Memory B cell (primary cell): ENCODE results near the gene PLPP4.

Experiments used
- ATAC-seq: fragments of 150-1000 bp; cut with Tn5 transposase; 2 replicates; pipeline ENCODE4 v1.10.0; 2021; ENCODE audit warnings: low read depth, mild to moderate bottlenecking, moderate library complexity
- DNase-seq, 2 donors: peaks; one replicate each; pipeline ENCODE4 v3.0.0; 2022; ENCODE audit warnings: low spot score in 2 of 2
- H3K27ac Mint-ChIP-seq: one replicate; pipeline ENCODE4 v1.8.0; 2022; ENCODE audit warnings: mild to moderate bottlenecking, moderate library complexity, mixed read lengths
- H3K27me3 Mint-ChIP-seq: one replicate; pipeline ENCODE4 v1.8.0; 2022; ENCODE audit warnings: mixed read lengths
- H3K36me3 Mint-ChIP-seq: one replicate; pipeline ENCODE4 v1.8.0; 2022; ENCODE audit warnings: mild to moderate bottlenecking, mixed read lengths
- H3K4me1 Mint-ChIP-seq: one replicate; pipeline ENCODE4 v1.8.0; 2022; ENCODE audit warnings: mixed read lengths
- H3K4me3 Mint-ChIP-seq: one replicate; pipeline ENCODE4 v1.8.0; 2022; ENCODE audit warnings: mild to moderate bottlenecking, moderate library complexity, mixed read lengths
- H3K9me3 Mint-ChIP-seq: one replicate; pipeline ENCODE4 v1.8.0; 2022; ENCODE audit warnings: mixed read lengths

PLPP4 gene

GRCh38 chr10:120433141-120433540, 23.9 kb upstream of the PLPP4 start:
- no peak overlapping the region for H3K27ac Mint-ChIP-seq
- H3K4me3 Mint-ChIP-seq: no peak overlapping the region
- no peaks in the 10 kb centered on the region for H3K36me3 Mint-ChIP-seq
- H3K27me3 Mint-ChIP-seq: peaks cover 10% of the 10 kb centered on the region
- no peaks in the 10 kb centered on the region for H3K9me3 Mint-ChIP-seq
- no peaks in the 10 kb centered on the region for H3K4me1 Mint-ChIP-seq
- ATAC-seq (no peak), DNase-seq (no peak)

- Mint-ChIP-seq H3K27me3 (peaks cover 5% of the 10 kb centered on the region), H3K27ac (no peak overlapping the region), H3K4me3 (no peak overlapping the region), H3K36me3 (no peaks in the 10 kb centered on the region), H3K4me1 (no peaks in the 10 kb centered on the region), H3K9me3 (no peaks in the 10 kb centered on the region)
- DNase-seq: no peak
- no peak for ATAC-seq
These were observed 20.5 kb upstream of the PLPP4 start for GRCh38 chr10:120436439-120437112.

GRCh38 chr10:120437541-120437940, 19.5 kb upstream of the PLPP4 start:
- H3K36me3 Mint-ChIP-seq: no peaks in the 10 kb centered on the region
- no peak overlapping the region for H3K27ac Mint-ChIP-seq
- H3K4me1 Mint-ChIP-seq: no peaks in the 10 kb centered on the region
- H3K9me3 Mint-ChIP-seq: no peaks in the 10 kb centered on the region
- H3K27me3 Mint-ChIP-seq: peaks cover 2% of the 10 kb centered on the region
- ATAC-seq (no peak), DNase-seq (no peak)
- H3K4me3 Mint-ChIP-seq: no peak overlapping the region

- ATAC-seq (no peak), DNase-seq (no peak)
- no peak overlapping the region for H3K27ac Mint-ChIP-seq
- H3K4me1 Mint-ChIP-seq: peaks cover 2% of the 10 kb centered on the region
- no peaks in the 10 kb centered on the region for H3K36me3 Mint-ChIP-seq
- no peak overlapping the region for H3K4me3 Mint-ChIP-seq
- H3K9me3 Mint-ChIP-seq: peaks cover 3% of the 10 kb centered on the region
- H3K27me3 Mint-ChIP-seq: peaks cover 6% of the 10 kb centered on the region
These were observed 5.1 kb upstream of the PLPP4 start for GRCh38 chr10:120451968-120452367.

- Mint-ChIP-seq H3K9me3 (no peaks in the 10 kb centered on the region), H3K27me3 (peaks cover 8% of the 10 kb centered on the region), H3K27ac (no peak overlapping the region), H3K4me1 (peaks cover 2% of the 10 kb centered on the region), H3K36me3 (no peaks in the 10 kb centered on the region), H3K4me3 (no peak overlapping the region)
- ATAC-seq (no peak), DNase-seq (no peak)
These were observed 3.7 kb upstream of the PLPP4 start for GRCh38 chr10:120453319-120453718.

GRCh38 chr10:120453886-120454285, 3.1 kb upstream of the PLPP4 start:
- H3K36me3 Mint-ChIP-seq: no peaks in the 10 kb centered on the region
- H3K9me3 Mint-ChIP-seq: no peaks in the 10 kb centered on the region
- ATAC-seq: no peak
- DNase-seq: no peak
- no peak overlapping the region for H3K27ac Mint-ChIP-seq
- H3K27me3 Mint-ChIP-seq: peaks cover 11% of the 10 kb centered on the region
- H3K4me3 Mint-ChIP-seq: no peak overlapping the region
- H3K4me1 Mint-ChIP-seq: peaks cover 2% of the 10 kb centered on the region

GRCh38 chr10:120455004-120455403, 2.0 kb upstream of the PLPP4 start:
- Mint-ChIP-seq H3K36me3 (no peaks in the 10 kb centered on the region), H3K4me3 (no peak overlapping the region)
- DNase-seq: no peak

GRCh38 chr10:120455606-120456005, 1.4 kb upstream of the PLPP4 start:
- no peak overlapping the region for H3K27ac Mint-ChIP-seq
- DNase-seq: no peak
- no peaks in the 10 kb centered on the region for H3K9me3 Mint-ChIP-seq
- no peaks in the 10 kb centered on the region for H3K36me3 Mint-ChIP-seq
- H3K27me3 Mint-ChIP-seq: peaks cover 11% of the 10 kb centered on the region
- H3K4me1 Mint-ChIP-seq: peaks cover 2% of the 10 kb centered on the region
- no peak for ATAC-seq
- H3K4me3 Mint-ChIP-seq: no peak overlapping the region

More at GRCh38 chr10:120455004-120455403, 2.0 kb upstream of the PLPP4 start:
- Mint-ChIP-seq H3K27me3 (peaks cover 11% of the 10 kb centered on the region), H3K4me1 (peaks cover 2% of the 10 kb centered on the region), H3K9me3 (no peaks in the 10 kb centered on the region), H3K27ac (no peak overlapping the region)
- no peak for ATAC-seq

- Mint-ChIP-seq H3K27me3 (peaks cover 11% of the 10 kb centered on the region), H3K27ac (no peak overlapping the region), H3K4me1 (peaks cover 2% of the 10 kb centered on the region), H3K9me3 (no peaks in the 10 kb centered on the region), H3K36me3 (no peaks in the 10 kb centered on the region), H3K4me3 (peak overlapping the region; percentile 71)
- DNase-seq: no peak
- ATAC-seq: no peak
These were observed 843 bp upstream of the PLPP4 start for GRCh38 chr10:120456143-120456625.

- Mint-ChIP-seq H3K9me3 (no peaks in the 10 kb centered on the region), H3K27me3 (peaks cover 11% of the 10 kb centered on the region), H3K4me1 (peaks cover 2% of the 10 kb centered on the region), H3K4me3 (no peak overlapping the region), H3K27ac (no peak overlapping the region), H3K36me3 (no peaks in the 10 kb centered on the region)
- DNase-seq (no peak), ATAC-seq (no peak)
These were observed 575 bp downstream of the PLPP4 start for GRCh38 chr10:120457431-120458172.

- H3K4me3 Mint-ChIP-seq: no peak overlapping the region
These were observed 1.4 kb downstream of the PLPP4 start for GRCh38 chr10:120458432-120458831.

GRCh38 chr10:120459185-120459584, 2.2 kb downstream of the PLPP4 start:
- peaks cover 2% of the 10 kb centered on the region for H3K4me1 Mint-ChIP-seq
- ATAC-seq (no peak), DNase-seq (no peak)
- H3K4me3 Mint-ChIP-seq: no peak overlapping the region
- no peak overlapping the region for H3K27ac Mint-ChIP-seq
- no peaks in the 10 kb centered on the region for H3K9me3 Mint-ChIP-seq
- no peaks in the 10 kb centered on the region for H3K36me3 Mint-ChIP-seq
- peaks cover 9% of the 10 kb centered on the region for H3K27me3 Mint-ChIP-seq

More at GRCh38 chr10:120458432-120458831, 1.4 kb downstream of the PLPP4 start:
- Mint-ChIP-seq H3K4me1 (peaks cover 2% of the 10 kb centered on the region), H3K9me3 (no peaks in the 10 kb centered on the region), H3K36me3 (no peaks in the 10 kb centered on the region), H3K27me3 (peaks cover 11% of the 10 kb centered on the region), H3K27ac (no peak overlapping the region)
- DNase-seq (no peak), ATAC-seq (no peak)

GRCh38 chr10:120460186-120460585, 3.2 kb downstream of the PLPP4 start:
- Mint-ChIP-seq H3K4me3 (no peak overlapping the region), H3K27ac (no peak overlapping the region), H3K27me3 (peaks cover 8% of the 10 kb centered on the region), H3K4me1 (peaks cover 2% of the 10 kb centered on the region), H3K9me3 (no peaks in the 10 kb centered on the region), H3K36me3 (no peaks in the 10 kb centered on the region)
- DNase-seq (no peak), ATAC-seq (no peak)

GRCh38 chr10:120460776-120461175, 3.7 kb downstream of the PLPP4 start:
- no peak overlapping the region for H3K4me3 Mint-ChIP-seq
- no peaks in the 10 kb centered on the region for H3K9me3 Mint-ChIP-seq
- ATAC-seq (no peak), DNase-seq (no peak)
- H3K4me1 Mint-ChIP-seq: peaks cover 2% of the 10 kb centered on the region
- peaks cover 7% of the 10 kb centered on the region for H3K27me3 Mint-ChIP-seq
- H3K27ac Mint-ChIP-seq: no peak overlapping the region
- no peaks in the 10 kb centered on the region for H3K36me3 Mint-ChIP-seq
